IgD-negative memory B cell (primary cell): ENCODE data around the gene RHBDD1. TPM values are rescaled to one million over a fixed set of nuclear protein-coding genes. Genes with fewer than 3 reads are reported as not detected.

Experiments used
- H3K27ac Mint-ChIP-seq, 3 donors: one replicate each; pipeline ENCODE4 v1.8.0; 2020 to 2022; ENCODE audit warnings: mild to moderate bottlenecking in 3 of 3, mixed read lengths in 3 of 3, moderate library complexity in 1 of 3
- H3K27me3 Mint-ChIP-seq: one replicate; pipeline ENCODE4 v1.8.0; 2021; ENCODE audit warnings: mixed read lengths
- H3K36me3 Mint-ChIP-seq: one replicate; pipeline ENCODE4 v1.8.0; 2020; ENCODE audit warnings: mild to moderate bottlenecking, mixed read lengths
- H3K4me1 Mint-ChIP-seq, 3 donors: one replicate each; pipeline ENCODE4 v1.8.0; 2020 to 2022; ENCODE audit warnings: mixed read lengths in 3 of 3, mild to moderate bottlenecking in 1 of 3
- H3K4me3 Mint-ChIP-seq, 4 donors: one replicate each; pipeline ENCODE4 v1.8.0; 2020 to 2022; ENCODE audit warnings: mild to moderate bottlenecking in 4 of 4, mixed read lengths in 4 of 4, moderate library complexity in 3 of 4
- H3K9me3 Mint-ChIP-seq, 3 donors: one replicate each; pipeline ENCODE4 v1.8.0; 2020 to 2021; ENCODE audit warnings: mixed read lengths in 3 of 3, mild to moderate bottlenecking in 1 of 3
- polyA plus RNA-seq: library from polyadenylated mRNA; unstranded; fragments of 300-500 nt; fragmentation: Illumina TruSeq; gene quantifications from one replicate; pipeline ENCODE4 v1.2.3, GENCODE V29; 2021

RHBDD1 gene
- polyA plus RNA-seq, 1 donor from 2014 or later: 32.0 TPM

DNA sequence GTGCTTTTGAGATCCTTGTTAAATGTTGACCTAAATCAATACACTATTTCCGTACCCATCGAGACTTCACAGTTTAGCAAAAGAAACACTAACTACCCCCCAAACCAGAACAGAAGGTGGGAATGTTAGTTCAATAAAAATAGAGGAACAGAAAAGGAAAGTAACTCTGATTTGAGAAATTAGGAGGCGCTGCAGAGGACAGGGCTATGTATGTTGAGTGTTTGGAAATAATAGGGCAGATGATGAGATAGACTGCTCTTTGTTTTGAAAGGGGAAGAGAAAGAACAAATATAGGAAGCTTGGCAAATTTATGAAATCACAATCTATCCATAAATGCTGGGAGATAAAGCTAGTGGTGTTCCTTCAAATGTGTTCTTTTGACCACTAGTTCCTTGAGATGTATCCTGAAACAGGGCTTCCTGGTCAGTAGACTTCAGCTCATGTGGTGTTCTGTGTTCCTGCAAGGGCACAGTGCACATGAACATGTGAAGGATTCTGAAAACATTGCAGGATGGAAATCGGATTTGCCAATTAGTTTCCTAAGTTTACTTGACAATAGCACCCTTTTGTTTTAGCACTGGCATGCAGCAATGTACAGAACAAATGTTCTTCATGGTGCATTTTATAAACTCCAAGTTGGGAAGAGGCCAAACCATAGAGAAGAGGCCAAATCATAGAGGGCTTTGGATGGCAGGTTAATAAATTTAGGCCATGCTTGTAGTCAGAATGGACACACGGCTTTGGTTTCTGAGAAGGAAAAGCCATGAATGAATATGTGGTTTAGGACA, 39.8 kb downstream of the RHBDD1 start:
- H3K4me1 Mint-ChIP-seq: peaks cover 11 to 38% (median 19%) of the 10 kb centered on the region in 3 donors
- H3K36me3 Mint-ChIP-seq: peaks cover 23% of the 10 kb centered on the region
- H3K27ac Mint-ChIP-seq: peak overlapping the region in 1 of 3 donors; percentile 44
- H3K9me3 Mint-ChIP-seq: no peaks in the 10 kb centered on the region
- H3K4me3 Mint-ChIP-seq: peak overlapping the region in 1 of 4 donors; percentile 18
- no peaks in the 10 kb centered on the region for H3K27me3 Mint-ChIP-seq

- Mint-ChIP-seq H3K4me1 (peaks cover 13 to 49% (median 19%) of the 10 kb centered on the region in 3 donors), H3K27me3 (no peaks in the 10 kb centered on the region), H3K27ac (no peak overlapping the region), H3K4me3 (no peak overlapping the region), H3K9me3 (peaks cover 0 to 5% (median 0%) of the 10 kb centered on the region in 3 donors), H3K36me3 (peaks cover 30% of the 10 kb centered on the region)
These were observed 41.6 kb downstream of the RHBDD1 start for GRCh38 chr2:226877491-226877890.

DNA sequence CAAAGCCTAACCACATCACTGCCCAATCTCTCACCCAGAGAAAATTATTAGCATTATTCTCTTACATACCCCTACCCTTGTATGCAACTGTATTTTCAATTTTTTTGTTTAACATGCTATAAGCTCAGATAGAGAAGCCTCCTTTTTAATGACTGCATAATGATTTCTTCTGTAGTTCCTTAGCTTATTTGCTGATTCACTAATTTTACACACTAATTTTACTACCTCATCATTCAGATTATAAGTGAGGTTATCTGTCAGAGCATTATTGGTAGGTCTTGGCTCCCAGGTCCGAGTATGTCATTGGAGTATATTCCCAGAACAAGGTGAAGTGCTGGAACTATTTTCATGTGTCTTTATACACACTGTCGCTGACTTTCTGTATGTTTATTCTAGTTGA, 45.4 kb downstream of the RHBDD1 start:
- peaks cover 31% of the 10 kb centered on the region for H3K36me3 Mint-ChIP-seq
- no peaks in the 10 kb centered on the region for H3K27me3 Mint-ChIP-seq
- H3K9me3 Mint-ChIP-seq: peaks cover 0 to 8% (median 0%) of the 10 kb centered on the region in 3 donors
- H3K4me1 Mint-ChIP-seq: peaks cover 6 to 30% (median 6%) of the 10 kb centered on the region in 3 donors
- peak overlapping the region in 1 of 3 donors; percentile 54 for H3K27ac Mint-ChIP-seq
- H3K4me3 Mint-ChIP-seq: no peak overlapping the region

GRCh38 chr2:226882606-226883005, 46.8 kb downstream of the RHBDD1 start:
- Mint-ChIP-seq H3K36me3 (peaks cover 31% of the 10 kb centered on the region), H3K27me3 (no peaks in the 10 kb centered on the region), H3K27ac (no peak overlapping the region)

DNA sequence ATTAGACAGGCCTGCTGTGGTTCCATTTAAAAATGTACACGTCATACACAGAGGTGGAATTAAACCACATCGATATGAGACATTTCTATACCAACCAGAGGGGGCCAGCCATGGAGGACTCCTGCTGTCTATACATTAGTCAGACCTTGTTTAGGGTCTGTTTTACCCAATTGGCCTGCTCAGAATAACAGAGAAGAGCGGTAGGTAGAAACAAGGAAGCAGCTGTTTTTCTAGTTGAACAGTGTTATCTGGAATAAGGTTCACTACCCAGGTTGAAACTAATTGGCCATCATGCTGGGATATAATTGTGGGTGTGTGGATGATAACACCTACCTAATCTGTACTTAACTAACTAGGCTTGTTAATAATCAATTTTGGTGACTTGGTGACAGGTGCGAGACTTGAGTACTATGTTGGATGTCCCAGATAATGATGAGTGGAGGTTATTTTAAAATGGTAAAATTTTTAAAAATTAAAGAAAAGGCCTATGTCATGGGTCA, 47.5 kb downstream of the RHBDD1 start:
- Mint-ChIP-seq H3K4me3 (no peak overlapping the region), H3K4me1 (peaks cover 6 to 26% (median 9%) of the 10 kb centered on the region in 3 donors), H3K36me3 (peaks cover 31% of the 10 kb centered on the region), H3K9me3 (peaks cover 0 to 8% (median 0%) of the 10 kb centered on the region in 3 donors), H3K27me3 (no peaks in the 10 kb centered on the region), H3K27ac (no peak overlapping the region)

More at GRCh38 chr2:226882606-226883005, 46.8 kb downstream of the RHBDD1 start:
- Mint-ChIP-seq H3K4me3 (no peak overlapping the region), H3K9me3 (peaks cover 0 to 8% (median 0%) of the 10 kb centered on the region in 3 donors), H3K4me1 (peaks cover 6 to 30% (median 9%) of the 10 kb centered on the region in 3 donors)

- peaks cover 0 to 8% (median 0%) of the 10 kb centered on the region in 3 donors for H3K9me3 Mint-ChIP-seq
- H3K36me3 Mint-ChIP-seq: peaks cover 26% of the 10 kb centered on the region
- H3K4me1 Mint-ChIP-seq: peaks cover 6 to 22% (median 9%) of the 10 kb centered on the region in 3 donors
- no peak overlapping the region for H3K4me3 Mint-ChIP-seq
- H3K27me3 Mint-ChIP-seq: no peaks in the 10 kb centered on the region
- H3K27ac Mint-ChIP-seq: no peak overlapping the region
These were observed 48.3 kb downstream of the RHBDD1 start for GRCh38 chr2:226884166-226884565.

DNA sequence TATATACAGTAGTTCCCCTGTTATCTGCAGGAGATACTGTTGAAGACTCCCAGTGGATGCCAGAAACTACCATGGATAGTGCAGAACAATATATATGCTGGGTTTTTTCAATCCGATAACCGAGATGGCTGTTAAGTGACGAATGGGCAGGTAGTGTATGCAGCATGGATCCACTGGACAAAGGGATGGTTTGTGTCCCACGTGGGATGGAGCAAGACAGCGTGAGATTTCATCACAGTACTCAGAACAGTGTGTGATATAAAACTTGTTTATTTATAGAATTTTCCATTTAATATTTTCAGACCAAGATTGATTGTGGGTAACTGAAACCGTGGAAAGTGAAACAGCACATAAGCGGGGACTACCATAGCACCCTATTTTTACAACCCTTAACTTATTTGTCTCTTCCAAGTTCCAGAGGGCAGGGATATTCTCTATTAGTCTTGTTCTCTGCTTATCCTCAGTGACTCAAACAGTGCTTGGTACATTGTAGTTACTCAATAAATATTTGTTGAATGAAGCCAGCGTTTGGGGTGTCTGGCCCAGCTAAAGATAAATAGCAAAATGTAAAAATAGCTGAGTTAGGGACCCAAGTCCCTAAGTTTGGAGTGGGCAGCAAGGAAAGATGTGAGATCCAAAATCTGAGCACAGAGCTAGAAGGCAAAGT, 50.0 kb downstream of the RHBDD1 start:
- peaks cover 0 to 8% (median 0%) of the 10 kb centered on the region in 3 donors for H3K9me3 Mint-ChIP-seq
- H3K4me3 Mint-ChIP-seq: no peak overlapping the region
- peaks cover 23% of the 10 kb centered on the region for H3K36me3 Mint-ChIP-seq
- H3K4me1 Mint-ChIP-seq: peaks cover 4 to 12% (median 7%) of the 10 kb centered on the region in 3 donors
- H3K27me3 Mint-ChIP-seq: no peaks in the 10 kb centered on the region
- no peak overlapping the region for H3K27ac Mint-ChIP-seq

GRCh38 chr2:226887940-226888339, 52.1 kb downstream of the RHBDD1 start:
- Mint-ChIP-seq H3K27ac (peak overlapping the region in 1 of 3 donors; percentile 28), H3K4me1 (peaks cover 4 to 11% (median 7%) of the 10 kb centered on the region in 3 donors), H3K36me3 (peaks cover 11% of the 10 kb centered on the region), H3K9me3 (no peaks in the 10 kb centered on the region), H3K27me3 (no peaks in the 10 kb centered on the region), H3K4me3 (no peak overlapping the region)

- Mint-ChIP-seq H3K36me3 (peaks cover 10% of the 10 kb centered on the region), H3K27me3 (no peaks in the 10 kb centered on the region), H3K4me3 (no peak overlapping the region), H3K9me3 (no peaks in the 10 kb centered on the region), H3K27ac (peak overlapping the region in 2 of 3 donors; percentile 49 to 59), H3K4me1 (peaks cover 4 to 11% (median 6%) of the 10 kb centered on the region in 3 donors)
These were observed 52.6 kb downstream of the RHBDD1 start for GRCh38 chr2:226888378-226888965.

DNA sequence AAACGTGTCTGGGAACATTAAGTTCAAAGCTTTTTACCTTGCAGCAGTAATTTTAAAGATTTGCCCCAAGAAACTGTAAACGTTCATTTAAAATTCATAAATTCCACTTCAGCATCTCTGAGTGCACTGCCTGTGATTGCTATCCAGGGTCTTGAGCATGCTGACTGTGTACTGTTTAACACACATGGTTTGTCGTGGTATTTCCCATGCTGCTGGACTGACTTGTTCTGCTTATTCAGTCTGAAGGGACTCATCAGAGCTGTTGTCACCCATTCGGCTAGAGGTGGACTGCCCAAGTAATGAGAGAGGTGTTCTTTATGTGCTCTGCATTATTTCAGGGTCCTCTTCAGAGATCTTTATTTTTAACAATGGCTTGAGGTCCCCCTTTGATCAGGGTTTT, 53.1 kb downstream of the RHBDD1 start:
- H3K4me3 Mint-ChIP-seq: no peak overlapping the region
- H3K36me3 Mint-ChIP-seq: peaks cover 10% of the 10 kb centered on the region
- H3K4me1 Mint-ChIP-seq: peaks cover 4 to 11% (median 6%) of the 10 kb centered on the region in 3 donors
- no peaks in the 10 kb centered on the region for H3K9me3 Mint-ChIP-seq
- peak overlapping the region in 2 of 3 donors; percentile 49 to 59 for H3K27ac Mint-ChIP-seq
- H3K27me3 Mint-ChIP-seq: no peaks in the 10 kb centered on the region

DNA sequence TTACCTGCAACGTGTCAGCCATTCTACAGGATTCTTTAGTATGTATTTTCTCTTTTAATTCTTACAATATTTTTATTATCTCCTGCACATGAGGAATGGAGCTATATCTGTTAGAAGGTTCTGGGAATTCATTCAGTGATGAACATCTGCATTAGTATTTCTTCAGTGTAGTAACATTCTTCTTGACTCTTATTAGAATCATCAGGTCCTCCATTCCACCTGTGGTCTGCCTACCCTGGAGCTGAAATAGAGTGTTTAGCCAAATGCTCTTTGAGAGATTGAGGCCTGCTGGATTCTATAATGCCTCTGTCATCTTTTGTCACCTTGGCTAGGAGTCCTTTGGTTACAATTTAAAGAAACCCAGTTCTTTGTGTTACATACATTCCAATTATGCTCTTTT, 54.4 kb downstream of the RHBDD1 start:
- no peaks in the 10 kb centered on the region for H3K9me3 Mint-ChIP-seq
- peaks cover 10% of the 10 kb centered on the region for H3K36me3 Mint-ChIP-seq
- no peak overlapping the region for H3K4me3 Mint-ChIP-seq
- H3K27me3 Mint-ChIP-seq: no peaks in the 10 kb centered on the region
- H3K4me1 Mint-ChIP-seq: peaks cover 4 to 11% (median 5%) of the 10 kb centered on the region in 3 donors
- no peak overlapping the region for H3K27ac Mint-ChIP-seq

GRCh38 chr2:226891780-226892590, 56.1 kb downstream of the RHBDD1 start:
- peaks cover 7% of the 10 kb centered on the region for H3K36me3 Mint-ChIP-seq
- peaks cover 0 to 10% (median 4%) of the 10 kb centered on the region in 3 donors for H3K4me1 Mint-ChIP-seq
- no peak overlapping the region for H3K27ac Mint-ChIP-seq
- H3K9me3 Mint-ChIP-seq: no peaks in the 10 kb centered on the region
- no peak overlapping the region for H3K4me3 Mint-ChIP-seq
- H3K27me3 Mint-ChIP-seq: no peaks in the 10 kb centered on the region

DNA sequence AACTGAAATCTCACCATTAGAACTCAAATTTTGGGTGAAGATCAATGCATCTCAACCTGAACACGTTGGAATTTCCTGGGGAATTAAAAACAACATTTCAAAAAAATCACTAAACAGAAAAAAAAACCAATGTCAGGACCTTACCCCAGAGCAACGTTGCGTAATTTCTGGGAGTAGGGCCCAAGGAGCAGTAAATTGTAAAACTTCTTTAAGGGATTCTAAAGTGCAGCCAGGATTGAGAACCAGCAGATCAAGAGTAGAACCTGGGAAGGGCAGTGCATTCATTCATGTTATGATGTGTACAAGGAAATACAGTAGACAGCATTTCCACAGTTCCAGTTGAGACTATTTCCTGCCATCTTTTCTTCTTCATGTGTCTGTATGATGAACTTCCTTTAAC, 56.9 kb downstream of the RHBDD1 start:
- Mint-ChIP-seq H3K4me3 (no peak overlapping the region), H3K4me1 (peaks cover 0 to 10% (median 4%) of the 10 kb centered on the region in 3 donors), H3K9me3 (peaks cover 0 to 3% (median 0%) of the 10 kb centered on the region in 3 donors), H3K27ac (no peak overlapping the region), H3K36me3 (peaks cover 12% of the 10 kb centered on the region), H3K27me3 (no peaks in the 10 kb centered on the region)

- H3K9me3 Mint-ChIP-seq: peaks cover 0 to 3% (median 0%) of the 10 kb centered on the region in 3 donors
- H3K27me3 Mint-ChIP-seq: no peaks in the 10 kb centered on the region
- H3K4me3 Mint-ChIP-seq: no peak overlapping the region
- H3K27ac Mint-ChIP-seq: no peak overlapping the region
- peaks cover 0 to 10% (median 4%) of the 10 kb centered on the region in 3 donors for H3K4me1 Mint-ChIP-seq
- H3K36me3 Mint-ChIP-seq: peaks cover 12% of the 10 kb centered on the region
These were observed 57.4 kb downstream of the RHBDD1 start for GRCh38 chr2:226893216-226893615.
